Fibroblast of lung (primary cell): ENCODE measurements around the gene TMEM52. TPM values are rescaled to one million over a fixed set of nuclear protein-coding genes. Genes with fewer than 3 reads are reported as not detected.

Experiments used
- DNase-seq, 2 donors: peaks; one replicate each; pipeline versions ENCODE4 v3.0.0 to v3.0.0-alpha.2; 2010; ENCODE audit warnings: low read depth in 2 of 2
- H2AFZ ChIP-seq: 2 replicates; pipeline ENCODE4 v1.5.1; 2012; ENCODE audit warnings: low read length, control low read depth, inconsistent platforms
- H3K27ac ChIP-seq: 2 replicates; pipeline ENCODE4 v1.5.1; 2011; ENCODE audit warnings: low read length, control low read depth; ENCODE audit not compliant: insufficient read depth
- H3K27me3 ChIP-seq: 2 replicates; pipeline ENCODE4 v1.5.1; 2011; ENCODE audit warnings: mild to moderate bottlenecking, low read length; ENCODE audit not compliant: control insufficient read depth, insufficient read depth
- H3K36me3 ChIP-seq: 2 replicates; pipeline ENCODE4 v1.5.1; 2011; ENCODE audit warnings: low read length; ENCODE audit not compliant: control insufficient read depth, insufficient read depth
- H3K4me1 ChIP-seq: 2 replicates; pipeline ENCODE4 v1.5.1; 2011; ENCODE audit warnings: low read length; ENCODE audit not compliant: control insufficient read depth, insufficient read depth; ENCODE audit errors: extremely low read depth
- H3K4me2 ChIP-seq: 2 replicates; pipeline ENCODE4 v1.5.1; 2011; ENCODE audit warnings: low read length, control low read depth; ENCODE audit not compliant: insufficient read depth; ENCODE audit errors: extremely low read depth
- H3K4me3 ChIP-seq, 4 experiments: fragments of 200-600 bp in 1 of 4; sonication (generic) in 1 of 4; replicated peaks in 1 of 4; 2 replicates each; pipeline ENCODE4 v1.5.1; 2011 to 2016; ENCODE audit warnings: low read length in 4 of 4, low read depth in 3 of 4, mild to moderate bottlenecking in 3 of 4, control low read depth in 2 of 4, inconsistent platforms in 1 of 4, mixed read lengths in 1 of 4; ENCODE audit not compliant: insufficient read depth in 1 of 4; ENCODE audit errors: control extremely low read depth in 1 of 4
- H3K79me2 ChIP-seq: 2 replicates; pipeline ENCODE4 v1.5.1; 2012; ENCODE audit warnings: mild to moderate bottlenecking, low read length, inconsistent platforms; ENCODE audit not compliant: control insufficient read depth, insufficient read depth
- H3K9ac ChIP-seq: 2 replicates; pipeline ENCODE4 v1.5.1; 2011; ENCODE audit warnings: mild to moderate bottlenecking, low read length, control low read depth; ENCODE audit not compliant: insufficient read depth
- H3K9me3 ChIP-seq: 2 replicates; pipeline ENCODE4 v1.5.1; 2012; ENCODE audit warnings: low read depth, low read length; ENCODE audit not compliant: control insufficient read depth, insufficient read depth
- H4K20me1 ChIP-seq: 2 replicates; pipeline ENCODE4 v1.5.1; 2011; ENCODE audit warnings: low read length; ENCODE audit not compliant: control insufficient read depth, insufficient read depth; ENCODE audit errors: extremely low read depth
- CTCF ChIP-seq, 2 donors: IDR thresholded peaks in 1 of 2; conservative IDR thresholded peaks in 1 of 2; 1 replicate in 1 of 2; 2 replicates in 1 of 2; pipeline ENCODE4 v1.5.1; 2011 to 2012; ENCODE audit warnings: low read length in 2 of 2, control low read depth in 1 of 2, inconsistent platforms in 1 of 2, low read depth in 1 of 2, mild to moderate bottlenecking in 1 of 2
- EZH2 ChIP-seq: IDR thresholded peaks from 2 replicates; pipeline ENCODE4 v1.5.1; 2012; ENCODE audit warnings: low read length, control low read depth, mild to moderate bottlenecking; ENCODE audit errors: missing control alignments
- polyA plus RNA-seq, 2 donors: library from polyadenylated mRNA; depleted of rRNA in 1 of 2; stranded (reverse) in 1 of 2; unstranded in 1 of 2; fragments of >200 nt; gene quantifications; 2 replicates each; pipeline ENCODE4 v1.2.1, GENCODE V29; 2011 to 2012; ENCODE audit warnings: missing spikeins in 1 of 2
- total RNA-seq: library from RNA; depleted of rRNA; stranded (reverse); fragments of >200 nt; gene quantifications from 2 replicates; pipeline ENCODE4 v1.2.1, GENCODE V29; 2014

The TMEM52 gene
- total and polyA plus RNA-seq, 2 donors (not counting 1 experiment from before 2014, with no cell fraction given) = 0.17 to 0.42 TPM

GRCh38 chr1:1898246-1898933 is 20.7 kb downstream of the TMEM52 start:
- no peak for DNase-seq
- Histone ChIP-seq H4K20me1 (no peaks in the 10 kb centered on the region), H3K9me3 (no peaks in the 10 kb centered on the region), H3K4me3 (no peak overlapping the region), H3K27ac (no peak overlapping the region), H3K36me3 (no peaks in the 10 kb centered on the region), H3K27me3 (peaks cover 2% of the 10 kb centered on the region), H3K79me2 (no peaks in the 10 kb centered on the region), H3K4me1 (peaks cover 2% of the 10 kb centered on the region), H3K9ac (no peak overlapping the region), H2AFZ (no peak overlapping the region), H3K4me2 (no peak overlapping the region)
- TF ChIP-seq CTCF (conservative IDR thresholded peaks at IDR 0.05 in 1 of 2, IDR thresholded peaks at IDR 0.05 in 1 of 2; ENCODE audit: low read depth in 1 of 2, low read length in 2 of 2) (no peak), EZH2 (no peak)

GRCh38 chr1:1895456-1896336 is 23.4 kb downstream of the TMEM52 start:
- H3K27ac ChIP-seq = no peak overlapping the region
- H3K9me3 ChIP-seq = no peaks in the 10 kb centered on the region
- H3K36me3 ChIP-seq = no peaks in the 10 kb centered on the region
- peaks cover 8% of the 10 kb centered on the region for H3K4me1 ChIP-seq
- no peak for DNase-seq
- no peak overlapping the region for H3K9ac ChIP-seq
- no peak overlapping the region for H3K4me3 ChIP-seq
- peaks cover 6% of the 10 kb centered on the region for H3K79me2 ChIP-seq
- peaks cover 2% of the 10 kb centered on the region for H3K27me3 ChIP-seq
- no peak overlapping the region for H2AFZ ChIP-seq
- no peak overlapping the region for H3K4me2 ChIP-seq
- no peaks in the 10 kb centered on the region for H4K20me1 ChIP-seq
- TF ChIP-seq CTCF (conservative IDR thresholded peaks at IDR 0.05 in 1 of 2, IDR thresholded peaks at IDR 0.05 in 1 of 2; ENCODE audit: low read depth in 1 of 2, low read length in 2 of 2) (no peak), EZH2 (no peak)

GRCh38 chr1:1895060-1895418 is 24.0 kb downstream of the TMEM52 start:
- TF ChIP-seq EZH2 = no peak
- TF ChIP-seq CTCF (conservative IDR thresholded peaks at IDR 0.05 in 1 of 2, IDR thresholded peaks at IDR 0.05 in 1 of 2; ENCODE audit: low read depth in 1 of 2, low read length in 2 of 2) = no peak
- Histone ChIP-seq H3K79me2 (peaks cover 8% of the 10 kb centered on the region), H3K4me1 (peaks cover 8% of the 10 kb centered on the region), H3K4me3 (no peak overlapping the region), H3K27ac (no peak overlapping the region), H2AFZ (no peak overlapping the region), H3K27me3 (peaks cover 2% of the 10 kb centered on the region), H3K36me3 (no peaks in the 10 kb centered on the region), H3K4me2 (no peak overlapping the region), H4K20me1 (no peaks in the 10 kb centered on the region), H3K9me3 (no peaks in the 10 kb centered on the region), H3K9ac (no peak overlapping the region)
- DNase-seq = no peak
